K562 (cell line): ENCODE measurements around the gene CCDC159. TPM values are rescaled to one million over a fixed set of nuclear protein-coding genes. Genes with fewer than 3 reads are reported as not detected.

Experiments used
- GABPB1 ChIP-seq: sonication (generic); formaldehyde crosslinking; IDR thresholded peaks from 2 replicates; pipeline ENCODE4 v1.8.0; 2022; ENCODE audit warnings: mild to moderate bottlenecking, missing genetic modification reagents
- MAZ ChIP-seq, 2 experiments: fragments of 450-650 bp in 1 of 2; sonication (generic) in 1 of 2; formaldehyde crosslinking; IDR thresholded peaks in 1 of 2; conservative IDR thresholded peaks in 1 of 2; 2 replicates each; pipeline versions ENCODE4 v1.4.0 to v1.5.0; 2020; ENCODE audit warnings: mild to moderate bottlenecking in 1 of 2, missing genetic modification reagents in 1 of 2
- MBD1 ChIP-seq: fragments of 250-450 bp; sonication (Bioruptor Pico); IDR thresholded peaks from 2 replicates; pipeline ENCODE4 v1.8.0; 2022; ENCODE audit warnings: inconsistent platforms
- NR4A1 ChIP-seq, 2 experiments: fragments of 250-450 bp in 1 of 2; fragments of 450-650 bp in 1 of 2; sonication (Bioruptor Pico) in 1 of 2; IDR thresholded peaks; 2 replicates each; pipeline versions ENCODE4 v1.4.0 to v1.6.1; 2016 to 2020; ENCODE audit warnings: mild to moderate bottlenecking in 2 of 2, missing compliant biosample characterization in 1 of 2, missing genetic modification characterization in 1 of 2, moderate library complexity in 1 of 2
- OTX1 ChIP-seq: fragments of 450-650 bp; formaldehyde crosslinking; IDR thresholded peaks from 2 replicates; pipeline ENCODE4 v1.4.0; 2022; ENCODE audit warnings: mild to moderate bottlenecking
- POLR2AphosphoS5 ChIP-seq: IDR thresholded peaks from 2 replicates; pipeline ENCODE4 v1.6.1; 2011; ENCODE audit warnings: mild to moderate bottlenecking, low read depth, low read length, moderate library complexity; ENCODE audit not compliant: control insufficient read depth, insufficient read depth
- POLR2H ChIP-seq: IDR thresholded peaks from 2 replicates; pipeline ENCODE4 v1.6.1; 2016; ENCODE audit warnings: missing genetic modification characterization, low read depth, mild to moderate bottlenecking, control low read depth, missing compliant biosample characterization, moderate library complexity
- RREB1 ChIP-seq: fragments of 250-450 bp; sonication (Bioruptor Pico); IDR thresholded peaks from 2 replicates; pipeline ENCODE4 v1.4.0; 2020
- ZNF395 ChIP-seq: fragments of 200-800 bp; sonication (Bioruptor generic); IDR thresholded peaks from 2 replicates; pipeline ENCODE4 v1.6.1; 2017; ENCODE audit warnings: missing genetic modification characterization, missing compliant biosample characterization
- ZNF511 ChIP-seq: sonication (generic); formaldehyde crosslinking; IDR thresholded peaks from 2 replicates; pipeline ENCODE4 v1.8.0; 2022; ENCODE audit warnings: mild to moderate bottlenecking, missing genetic modification reagents
- polyA plus RNA-seq, 8 experiments: library from polyadenylated mRNA; depleted of rRNA in 4 of 8; stranded (reverse) in 5 of 8; unstranded in 3 of 8; fragments of >200 nt; fragmentation: Nextera tagmentation in 2 of 8; fragmentation: Illumina TruSeq in 1 of 8; extraction: Ambion mirVana in 2 of 8; extraction: Trizol in 1 of 8; gene quantifications; 2 replicates each; pipeline versions ENCODE4 v1.2.1 to v1.2.3, GENCODE V29; 2011 to 2014; ENCODE audit warnings: inconsistent platforms in 1 of 8, missing spikeins in 1 of 8
- total RNA-seq, 7 experiments: library from RNA; depleted of rRNA in 6 of 7; stranded (reverse); fragments of >200 nt in 6 of 7; fragmentation: Illumina TruSeq in 2 of 7; extraction: Trizol in 2 of 7; gene quantifications; 2 replicates each; pipeline versions ENCODE4 v1.2.1 to v1.2.3, GENCODE V29; 2011 to 2021; ENCODE audit warnings: low replicate concordance in 1 of 7
- TF ChIP-seq, protein P1 (sequence below): sonication (generic); formaldehyde crosslinking; IDR thresholded peaks from 2 replicates; pipeline ENCODE4 v1.8.0; 2022; ENCODE audit warnings: mild to moderate bottlenecking, missing genetic modification reagents
- TF ChIP-seq, protein P2 (sequence below): fragments of 450-650 bp; formaldehyde crosslinking; IDR thresholded peaks from 2 replicates; pipeline ENCODE4 v1.4.0; 2022; ENCODE audit warnings: missing genetic modification characterization

The CCDC159 gene
- total and polyA plus RNA-seq, 9 of the 15 experiments (the other 6 are each of a cell fraction or from before 2014, with no cell fraction given): 0.68 to 10.1 (median 4.7) TPM

DNA sequence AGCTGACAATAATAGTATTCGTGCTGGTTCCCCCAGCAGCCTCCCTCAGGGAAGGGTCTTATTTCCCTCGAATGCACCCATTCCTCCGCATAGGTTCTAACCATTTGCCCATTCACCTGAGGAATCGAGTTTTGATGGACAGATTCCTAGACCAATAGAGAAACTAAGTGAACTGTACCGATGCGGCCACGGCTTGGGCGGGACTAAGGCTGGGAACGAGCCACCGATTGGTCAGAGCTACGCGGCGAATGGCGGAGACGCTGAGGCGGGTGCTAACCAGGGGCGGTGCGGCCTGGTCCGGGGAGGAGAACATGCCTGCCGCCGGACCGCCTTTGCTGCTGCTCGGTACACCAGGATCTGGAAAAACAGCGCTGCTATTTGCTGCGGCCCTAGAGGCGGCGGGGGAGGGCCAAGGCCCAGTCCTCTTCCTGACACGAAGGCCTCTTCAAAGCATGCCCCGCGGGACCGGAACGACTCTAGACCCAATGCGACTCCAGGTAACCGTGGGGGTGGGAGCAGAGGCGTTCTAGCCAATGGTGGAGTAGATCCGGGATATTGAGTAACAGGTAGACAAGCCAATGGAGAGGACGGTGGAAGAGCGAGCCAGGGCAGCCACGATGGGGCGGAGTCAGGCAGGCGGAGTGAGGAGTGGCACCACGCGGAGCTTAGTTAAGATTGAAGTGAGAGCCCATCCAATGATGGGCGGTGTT lies 28.3 kb downstream of the CCDC159 start, which contains the start of gene SWSAP1 (continued):
- 0 out of 2 replicates have a peak, but pooled peaks have one; percentile 73 for TF ChIP-seq RREB1 (CRISPR knock-in tag)
- TF ChIP-seq OTX1 (CRISPR knock-in tag): peak; percentile 87; the same call in 1 of the 2 replicates
- TF ChIP-seq POLR2AphosphoS5: peak; percentile 59; the same call in 1 of the 2 replicates
- TF ChIP-seq POLR2H: peak; percentile 92
- no peak for TF ChIP-seq ZNF395
- peak; percentile 66; the same call in 1 of the 2 replicates for TF ChIP-seq NR4A1 (CRISPR knock-in tag; IDR thresholded peaks at IDR 0.05)
- TF ChIP-seq NR4A1 (tag; IDR thresholded peaks at IDR 0.05): no peak
- TF ChIP-seq, protein P1, sequence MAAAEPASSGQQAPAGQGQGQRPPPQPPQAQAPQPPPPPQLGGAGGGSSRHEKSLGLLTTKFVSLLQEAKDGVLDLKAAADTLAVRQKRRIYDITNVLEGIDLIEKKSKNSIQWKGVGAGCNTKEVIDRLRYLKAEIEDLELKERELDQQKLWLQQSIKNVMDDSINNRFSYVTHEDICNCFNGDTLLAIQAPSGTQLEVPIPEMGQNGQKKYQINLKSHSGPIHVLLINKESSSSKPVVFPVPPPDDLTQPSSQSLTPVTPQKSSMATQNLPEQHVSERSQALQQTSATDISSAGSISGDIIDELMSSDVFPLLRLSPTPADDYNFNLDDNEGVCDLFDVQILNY: peak; percentile 82; the same call in 1 of the 2 replicates
- TF ChIP-seq MBD1 (CRISPR knock-in tag): no peak
- TF ChIP-seq, protein P2, sequence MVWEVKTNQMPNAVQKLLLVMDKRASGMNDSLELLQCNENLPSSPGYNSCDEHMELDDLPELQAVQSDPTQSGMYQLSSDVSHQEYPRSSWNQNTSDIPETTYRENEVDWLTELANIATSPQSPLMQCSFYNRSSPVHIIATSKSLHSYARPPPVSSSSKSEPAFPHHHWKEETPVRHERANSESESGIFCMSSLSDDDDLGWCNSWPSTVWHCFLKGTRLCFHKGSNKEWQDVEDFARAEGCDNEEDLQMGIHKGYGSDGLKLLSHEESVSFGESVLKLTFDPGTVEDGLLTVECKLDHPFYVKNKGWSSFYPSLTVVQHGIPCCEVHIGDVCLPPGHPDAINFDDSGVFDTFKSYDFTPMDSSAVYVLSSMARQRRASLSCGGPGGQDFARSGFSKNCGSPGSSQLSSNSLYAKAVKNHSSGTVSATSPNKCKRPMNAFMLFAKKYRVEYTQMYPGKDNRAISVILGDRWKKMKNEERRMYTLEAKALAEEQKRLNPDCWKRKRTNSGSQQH (CRISPR knock-in tag): peak; percentile 80; the same call in 1 of the 2 replicates
- peak; percentile 87 for TF ChIP-seq GABPB1 (CRISPR knock-in tag)
- peak; percentile 95 for TF ChIP-seq ZNF511 (CRISPR knock-in tag)
- TF ChIP-seq MAZ (CRISPR knock-in tag; conservative IDR thresholded peaks at IDR 0.05 in 1 of 2, IDR thresholded peaks at IDR 0.05 in 1 of 2): peak; percentile 68 to 85
